GM12878 (cell line): ENCODE measurements around the gene MAML3. TPM values are rescaled to one million over a fixed set of nuclear protein-coding genes. Genes with fewer than 3 reads are reported as not detected.

Source experiments
- ATAC-seq: fragments of 200-7000 bp; cut with Tn5 transposase; 3 replicates; pipeline ENCODE4 v1.9.1; 2020; ENCODE audit warnings: mild to moderate bottlenecking, moderate library complexity
- BruUV-seq: library from RNA; stranded (reverse); fragments of 400-500 nt; replicated peaks from 2 replicates; lab custom pipeline; 2021; lab: Mats Ljungman, UMichigan
- CTCF ChIA-PET: fragments of 300-600 bp; sonication (Branson Sonifier 250); formaldehyde crosslinking; extraction: SDS; loops from one replicate; lab custom pipeline; 2021; ENCODE audit warnings: inconsistent platforms; lab: Yijun Ruan, JAX
- POLR2A ChIA-PET: fragments of 350-600 bp; formaldehyde crosslinking; extraction: SDS; loops from one replicate; lab custom pipeline; 2021; ENCODE audit warnings: inconsistent platforms; lab: Charles Lee
- RAD21 ChIA-PET: fragments of 300-600 bp; sonication (Branson Sonifier 250); formaldehyde crosslinking; loops from one replicate; lab custom pipeline; 2023; ENCODE audit warnings: antibody characterized with exemption; ENCODE audit not compliant: unreplicated experiment; lab: Charles Lee
- SMC1A ChIA-PET: fragments of 300-600 bp; sonication (Branson Sonifier 250); formaldehyde crosslinking; loops from one replicate; lab custom pipeline; 2023; ENCODE audit not compliant: unreplicated experiment, uncharacterized antibody; lab: Charles Lee
- DNase-seq: peaks from one replicate; pipeline ENCODE4 v3.0.0-alpha.2; 2011; ENCODE audit warnings: low read depth, low spot score
- FAIRE-seq: peaks from 3 replicates; lab custom pipeline; 2011; peaks lifted over from hg19 to GRCh38; lab: Jason Lieb, UNC
- H2AFZ ChIP-seq: 2 replicates; pipeline ENCODE4 v1.6.0; 2011; ENCODE audit warnings: low read depth, low read length, control low read depth; ENCODE audit not compliant: control insufficient read depth
- H3K27ac ChIP-seq: 2 replicates; pipeline ENCODE4 v1.5.1; 2011; ENCODE audit warnings: control low read depth; ENCODE audit not compliant: control insufficient read depth, insufficient read depth
- H3K27me3 ChIP-seq, 2 experiments: replicated peaks in 1 of 2; 2 replicates each; pipeline versions ENCODE4 v1.6.0 to v1.6.1; 2011; ENCODE audit warnings: low read length in 1 of 2; ENCODE audit not compliant: control insufficient read depth in 2 of 2, insufficient read depth in 2 of 2
- H3K36me3 ChIP-seq, 2 experiments: 2 replicates each; pipeline ENCODE4 v1.5.1; 2011; ENCODE audit warnings: low read length in 1 of 2; ENCODE audit not compliant: control insufficient read depth in 2 of 2, insufficient read depth in 2 of 2
- H3K4me1 ChIP-seq: 2 replicates; pipeline ENCODE4 v1.6.1; 2011; ENCODE audit warnings: mild to moderate bottlenecking, low read length, moderate library complexity, mixed read lengths; ENCODE audit not compliant: control insufficient read depth, insufficient read depth
- H3K4me2 ChIP-seq: 2 replicates; pipeline ENCODE4 v1.6.0; 2011; ENCODE audit warnings: control low read depth; ENCODE audit not compliant: control insufficient read depth, insufficient read depth
- H3K4me3 ChIP-seq: fragments of 200-600 bp; sonication (generic); 2 replicates; pipeline ENCODE4 v1.5.1; 2016
- H3K79me2 ChIP-seq: 2 replicates; pipeline ENCODE4 v1.6.0; 2011; ENCODE audit warnings: low read length; ENCODE audit not compliant: control insufficient read depth, insufficient read depth
- H3K9ac ChIP-seq: 2 replicates; pipeline ENCODE4 v1.8.0; 2011; ENCODE audit warnings: low read length, control low read depth, mixed read lengths; ENCODE audit not compliant: control insufficient read depth, insufficient read depth
- H3K9me3 ChIP-seq: replicated peaks from 3 replicates; pipeline ENCODE4 v1.5.1; 2011; ENCODE audit warnings: mild to moderate bottlenecking, low read length; ENCODE audit not compliant: control insufficient read depth, insufficient read depth
- H4K20me1 ChIP-seq: 2 replicates; pipeline ENCODE4 v1.6.0; 2011; ENCODE audit not compliant: control insufficient read depth, insufficient read depth
- CREB1 ChIP-seq: IDR thresholded peaks from 2 replicates; pipeline ENCODE4 v1.6.1; 2012; ENCODE audit warnings: low read depth, mild to moderate bottlenecking, inconsistent platforms
- ETV6 ChIP-seq, 2 experiments: fragments of 450-650 bp in 1 of 2; IDR thresholded peaks in 1 of 2; conservative IDR thresholded peaks in 1 of 2; 2 replicates each; pipeline ENCODE4 v1.6.1; 2014; ENCODE audit warnings: antibody characterized with exemption in 1 of 2, borderline replicate concordance in 1 of 2, low read depth in 1 of 2, mild to moderate bottlenecking in 1 of 2, moderate library complexity in 1 of 2
- HCFC1 ChIP-seq: fragments of 150-350 bp; IDR thresholded peaks from 2 replicates; pipeline ENCODE4 v1.6.1; 2014; ENCODE audit warnings: low read length
- NR2F1 ChIP-seq: fragments of 450-650 bp; conservative IDR thresholded peaks from 2 replicates; pipeline ENCODE4 v1.6.1; 2017; ENCODE audit warnings: mild to moderate bottlenecking
- RUNX3 ChIP-seq: IDR thresholded peaks from 2 replicates; pipeline ENCODE4 v1.6.1; 2012; ENCODE audit warnings: low read length, inconsistent platforms
- SIX5 ChIP-seq: IDR thresholded peaks from 2 replicates; pipeline ENCODE4 v1.6.1; 2011; ENCODE audit warnings: mild to moderate bottlenecking, low read depth, low read length, moderate library complexity; ENCODE audit not compliant: severe bottlenecking
- TCF12 ChIP-seq: IDR thresholded peaks from 2 replicates; pipeline ENCODE4 v1.6.1; 2011; ENCODE audit warnings: low read depth, mild to moderate bottlenecking, low read length
- WGBS: methylation state at CpG from one replicate; pipeline ENCODE4 v1.1.6; 2016; ENCODE audit warnings: low lambda C conversion rate; ENCODE audit not compliant: insufficient replicate concordance, insufficient coverage; ENCODE audit errors: missing lambda C conversion rate; 5-methylcytosine and 5-hydroxymethylcytosine counted together
- in situ Hi-C: fragments of 300-500 bp; cut with MboI; formaldehyde crosslinking; loops from 9 replicates; pipeline ENCODE4 v1.14.3; 2018; ENCODE audit warnings: mixed read lengths
- intact Hi-C: fragments of 100-400 bp; cut with micrococcal nuclease; formaldehyde crosslinking; loops from one replicate; pipeline ENCODE4 v1.14.2; 2022; ENCODE audit not compliant: unreplicated experiment
- polyA plus RNA-seq, 11 experiments: library from polyadenylated mRNA; depleted of rRNA in 4 of 11; unstranded in 6 of 11; stranded (reverse) in 5 of 11; fragments of >200 nt; fragmentation: Nextera tagmentation in 4 of 11; fragmentation: Illumina TruSeq in 1 of 11; extraction: Ambion mirVana in 4 of 11; extraction: Trizol in 1 of 11; gene quantifications; 1 replicate in 1 of 11; 2 replicates in 10 of 11; pipeline versions ENCODE4 v1.2.1 to v1.2.3, GENCODE V29; 2011 to 2016; ENCODE audit warnings: inconsistent platforms in 2 of 11, missing spikeins in 2 of 11, low read depth in 1 of 11
- total RNA-seq, 4 experiments: library from RNA; depleted of rRNA in 3 of 4; stranded (reverse); fragments of >200 nt in 3 of 4; fragmentation: Illumina TruSeq in 1 of 4; extraction: Trizol in 1 of 4; gene quantifications; 2 replicates each; pipeline versions ENCODE4 v1.2.1 to v1.2.3, GENCODE V29; 2013 to 2021
- TF ChIP-seq, protein P1 (sequence below): IDR thresholded peaks from 2 replicates; pipeline ENCODE4 v1.6.1; 2012; ENCODE audit warnings: low read depth, low read length, improper control_type of control experiment
- TF ChIP-seq, protein P2 (sequence below): fragments of 450-650 bp; IDR thresholded peaks from 2 replicates; pipeline ENCODE4 v1.6.1; 2018; ENCODE audit warnings: mild to moderate bottlenecking, low read depth, moderate library complexity; ENCODE audit not compliant: partially characterized antibody
- TF ChIP-seq, protein P3 (sequence below): fragments of 450-650 bp; formaldehyde crosslinking; IDR thresholded peaks from 2 replicates; pipeline ENCODE4 v1.4.0; 2022; ENCODE audit warnings: mild to moderate bottlenecking, moderate library complexity
- TF ChIP-seq, protein P4 (sequence below): fragments of 450-650 bp; IDR thresholded peaks from 2 replicates; pipeline ENCODE4 v1.6.1; 2014; ENCODE audit warnings: mild to moderate bottlenecking
- TF ChIP-seq, protein P5 (sequence below): fragments of 450-650 bp; IDR thresholded peaks from 2 replicates; pipeline ENCODE4 v1.6.1; 2017; ENCODE audit warnings: mild to moderate bottlenecking

The MAML3 gene
- total and polyA plus RNA-seq, 10 of the 15 experiments (the other 5 are each of a cell fraction or from before 2014, with no cell fraction given), result under 0.01 to 0.53 (median 0.06) TPM; not detected in 2

DNA sequence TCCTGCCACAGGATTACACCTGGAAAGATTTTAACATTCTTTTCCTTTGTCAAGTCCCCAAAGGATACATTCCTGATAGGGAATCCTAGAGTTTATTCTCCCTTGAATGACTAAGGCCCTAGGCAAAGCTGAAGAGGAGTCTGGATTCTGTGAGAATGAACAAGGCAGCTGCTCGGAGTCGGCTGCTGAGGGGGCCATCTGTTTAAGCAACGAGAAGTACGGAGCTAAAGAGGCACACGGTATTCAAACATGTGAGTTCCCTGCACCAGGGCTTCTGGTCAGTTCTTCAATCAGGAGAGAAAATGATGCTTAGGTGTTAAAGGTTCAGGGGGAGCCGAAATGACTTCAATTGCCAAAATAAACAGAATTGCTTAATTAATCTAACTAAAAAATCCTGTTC, 390.8 kb downstream of the MAML3 start (continued):
- TF ChIP-seq CREB1, result no peak

DNA sequence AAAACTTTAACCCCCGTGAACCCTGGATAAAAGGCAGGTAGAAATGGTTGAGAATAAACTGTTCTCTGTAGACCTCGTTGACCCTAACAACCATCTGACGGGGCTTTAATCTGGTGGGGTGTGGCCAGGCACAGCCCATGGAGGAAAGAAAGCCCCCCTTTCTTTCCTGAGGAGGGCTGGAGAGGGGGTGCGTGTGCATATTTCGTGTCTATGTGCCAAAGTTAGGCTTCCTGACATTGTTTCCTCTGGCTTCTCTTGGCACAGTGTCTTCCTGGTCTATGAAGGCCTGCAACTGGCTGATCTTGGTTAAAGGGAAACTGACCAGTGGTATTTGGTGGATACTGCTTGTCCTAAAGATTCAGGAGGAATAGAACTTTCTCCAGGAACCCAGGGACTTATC, 391.3 kb downstream of the MAML3 start:
- ChIA-PET RAD21 (no interaction called here), POLR2A (no interaction called here), CTCF (no interaction called here), SMC1A (no interaction called here)
- H3K4me1 ChIP-seq, result no peaks in the 10 kb centered on the region
- H3K27ac ChIP-seq, result no peak overlapping the region
- no peak overlapping the region for H2AFZ ChIP-seq
- 1% methylated on average over 5 of the region's 5 CpGs for WGBS
- H3K36me3 ChIP-seq, result no peaks in the 10 kb centered on the region
- intact Hi-C loops, result no loop called here
- H3K79me2 ChIP-seq, result no peaks in the 10 kb centered on the region
- ATAC-seq, result no peak
- no peaks in the 10 kb centered on the region for H3K9me3 ChIP-seq
- in situ Hi-C loops, result no loop called here
- no peak for FAIRE-seq
- BruUV-seq, result no TSS peak
- no peaks in the 10 kb centered on the region for H4K20me1 ChIP-seq
- DNase-seq, result no peak
- no peak overlapping the region for H3K9ac ChIP-seq
- H3K4me3 ChIP-seq, result no peak overlapping the region
- no peak overlapping the region for H3K4me2 ChIP-seq
- peaks cover 0 to 2% of the 10 kb centered on the region in 2 experiments; a peak in 3 of 4 replicates for H3K27me3 ChIP-seq
- TF ChIP-seq, protein P1, sequence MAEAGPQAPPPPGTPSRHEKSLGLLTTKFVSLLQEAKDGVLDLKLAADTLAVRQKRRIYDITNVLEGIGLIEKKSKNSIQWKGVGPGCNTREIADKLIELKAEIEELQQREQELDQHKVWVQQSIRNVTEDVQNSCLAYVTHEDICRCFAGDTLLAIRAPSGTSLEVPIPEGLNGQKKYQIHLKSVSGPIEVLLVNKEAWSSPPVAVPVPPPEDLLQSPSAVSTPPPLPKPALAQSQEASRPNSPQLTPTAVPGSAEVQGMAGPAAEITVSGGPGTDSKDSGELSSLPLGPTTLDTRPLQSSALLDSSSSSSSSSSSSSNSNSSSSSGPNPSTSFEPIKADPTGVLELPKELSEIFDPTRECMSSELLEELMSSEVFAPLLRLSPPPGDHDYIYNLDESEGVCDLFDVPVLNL, result no peak
- TF ChIP-seq, protein P2, sequence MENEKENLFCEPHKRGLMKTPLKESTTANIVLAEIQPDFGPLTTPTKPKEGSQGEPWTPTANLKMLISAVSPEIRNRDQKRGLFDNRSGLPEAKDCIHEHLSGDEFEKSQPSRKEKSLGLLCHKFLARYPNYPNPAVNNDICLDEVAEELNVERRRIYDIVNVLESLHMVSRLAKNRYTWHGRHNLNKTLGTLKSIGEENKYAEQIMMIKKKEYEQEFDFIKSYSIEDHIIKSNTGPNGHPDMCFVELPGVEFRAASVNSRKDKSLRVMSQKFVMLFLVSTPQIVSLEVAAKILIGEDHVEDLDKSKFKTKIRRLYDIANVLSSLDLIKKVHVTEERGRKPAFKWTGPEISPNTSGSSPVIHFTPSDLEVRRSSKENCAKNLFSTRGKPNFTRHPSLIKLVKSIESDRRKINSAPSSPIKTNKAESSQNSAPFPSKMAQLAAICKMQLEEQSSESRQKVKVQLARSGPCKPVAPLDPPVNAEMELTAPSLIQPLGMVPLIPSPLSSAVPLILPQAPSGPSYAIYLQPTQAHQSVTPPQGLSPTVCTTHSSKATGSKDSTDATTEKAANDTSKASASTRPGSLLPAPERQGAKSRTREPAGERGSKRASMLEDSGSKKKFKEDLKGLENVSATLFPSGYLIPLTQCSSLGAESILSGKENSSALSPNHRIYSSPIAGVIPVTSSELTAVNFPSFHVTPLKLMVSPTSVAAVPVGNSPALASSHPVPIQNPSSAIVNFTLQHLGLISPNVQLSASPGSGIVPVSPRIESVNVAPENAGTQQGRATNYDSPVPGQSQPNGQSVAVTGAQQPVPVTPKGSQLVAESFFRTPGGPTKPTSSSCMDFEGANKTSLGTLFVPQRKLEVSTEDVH, result no peak
- TF ChIP-seq TCF12 (no peak), SIX5 (no peak), RUNX3 (no peak), NR2F1 (no peak), HCFC1 (no peak), ETV6 (conservative IDR thresholded peaks at IDR 0.05 in 1 of 2, IDR thresholded peaks at IDR 0.05 in 1 of 2; ENCODE audit: borderline replicate concordance in 1 of 2, low read depth in 1 of 2) (no peak)
- TF ChIP-seq, protein P3, sequence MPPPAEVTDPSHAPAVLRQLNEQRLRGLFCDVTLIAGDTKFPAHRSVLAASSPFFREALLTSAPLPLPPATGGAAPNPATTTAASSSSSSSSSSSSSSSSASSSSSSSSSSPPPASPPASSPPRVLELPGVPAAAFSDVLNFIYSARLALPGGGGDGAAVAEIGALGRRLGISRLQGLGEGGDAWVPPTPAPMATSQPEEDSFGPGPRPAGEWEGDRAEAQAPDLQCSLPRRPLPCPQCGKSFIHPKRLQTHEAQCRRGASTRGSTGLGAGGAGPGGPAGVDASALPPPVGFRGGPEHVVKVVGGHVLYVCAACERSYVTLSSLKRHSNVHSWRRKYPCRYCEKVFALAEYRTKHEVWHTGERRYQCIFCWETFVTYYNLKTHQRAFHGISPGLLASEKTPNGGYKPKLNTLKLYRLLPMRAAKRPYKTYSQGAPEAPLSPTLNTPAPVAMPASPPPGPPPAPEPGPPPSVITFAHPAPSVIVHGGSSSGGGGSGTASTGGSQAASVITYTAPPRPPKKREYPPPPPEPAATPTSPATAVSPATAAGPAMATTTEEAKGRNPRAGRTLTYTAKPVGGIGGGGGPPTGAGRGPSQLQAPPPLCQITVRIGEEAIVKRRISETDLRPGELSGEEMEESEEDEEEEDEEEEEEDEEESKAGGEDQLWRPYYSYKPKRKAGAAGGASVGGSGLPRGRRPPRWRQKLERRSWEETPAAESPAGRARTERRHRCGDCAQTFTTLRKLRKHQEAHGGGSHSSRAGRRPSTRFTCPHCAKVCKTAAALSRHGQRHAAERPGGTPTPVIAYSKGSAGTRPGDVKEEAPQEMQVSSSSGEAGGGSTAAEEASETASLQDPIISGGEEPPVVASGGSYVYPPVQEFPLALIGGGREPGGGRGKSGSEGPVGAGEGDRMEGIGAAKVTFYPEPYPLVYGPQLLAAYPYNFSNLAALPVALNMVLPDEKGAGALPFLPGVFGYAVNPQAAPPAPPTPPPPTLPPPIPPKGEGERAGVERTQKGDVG (CRISPR knock-in tag), result no peak
- TF ChIP-seq, protein P4, sequence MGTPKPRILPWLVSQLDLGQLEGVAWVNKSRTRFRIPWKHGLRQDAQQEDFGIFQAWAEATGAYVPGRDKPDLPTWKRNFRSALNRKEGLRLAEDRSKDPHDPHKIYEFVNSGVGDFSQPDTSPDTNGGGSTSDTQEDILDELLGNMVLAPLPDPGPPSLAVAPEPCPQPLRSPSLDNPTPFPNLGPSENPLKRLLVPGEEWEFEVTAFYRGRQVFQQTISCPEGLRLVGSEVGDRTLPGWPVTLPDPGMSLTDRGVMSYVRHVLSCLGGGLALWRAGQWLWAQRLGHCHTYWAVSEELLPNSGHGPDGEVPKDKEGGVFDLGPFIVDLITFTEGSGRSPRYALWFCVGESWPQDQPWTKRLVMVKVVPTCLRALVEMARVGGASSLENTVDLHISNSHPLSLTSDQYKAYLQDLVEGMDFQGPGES, result no peak
- TF ChIP-seq, protein P5, sequence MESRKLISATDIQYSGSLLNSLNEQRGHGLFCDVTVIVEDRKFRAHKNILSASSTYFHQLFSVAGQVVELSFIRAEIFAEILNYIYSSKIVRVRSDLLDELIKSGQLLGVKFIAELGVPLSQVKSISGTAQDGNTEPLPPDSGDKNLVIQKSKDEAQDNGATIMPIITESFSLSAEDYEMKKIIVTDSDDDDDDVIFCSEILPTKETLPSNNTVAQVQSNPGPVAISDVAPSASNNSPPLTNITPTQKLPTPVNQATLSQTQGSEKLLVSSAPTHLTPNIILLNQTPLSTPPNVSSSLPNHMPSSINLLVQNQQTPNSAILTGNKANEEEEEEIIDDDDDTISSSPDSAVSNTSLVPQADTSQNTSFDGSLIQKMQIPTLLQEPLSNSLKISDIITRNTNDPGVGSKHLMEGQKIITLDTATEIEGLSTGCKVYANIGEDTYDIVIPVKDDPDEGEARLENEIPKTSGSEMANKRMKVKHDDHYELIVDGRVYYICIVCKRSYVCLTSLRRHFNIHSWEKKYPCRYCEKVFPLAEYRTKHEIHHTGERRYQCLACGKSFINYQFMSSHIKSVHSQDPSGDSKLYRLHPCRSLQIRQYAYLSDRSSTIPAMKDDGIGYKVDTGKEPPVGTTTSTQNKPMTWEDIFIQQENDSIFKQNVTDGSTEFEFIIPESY, result no peak
